Cardiac fibroblast (primary cell): ENCODE data around the gene PTPRU.
"Not testable (repeated sequence)": the region's sequence is repeated elsewhere in the genome, so short reads cannot be mapped to it uniquely, and the experiment has no call there.

ENCODE experiments used
- DNase-seq, 2 donors: peaks; one replicate each; pipeline versions ENCODE4 v3.0.0 to v3.0.0-alpha.2; 2010; ENCODE audit warnings: low read depth in 2 of 2
- H3K4me3 ChIP-seq, 2 donors: replicated peaks in 1 of 2; 1 replicate in 1 of 2; 2 replicates in 1 of 2; pipeline ENCODE4 v1.5.1; 2011; ENCODE audit warnings: low read depth in 2 of 2, low read length in 2 of 2, mild to moderate bottlenecking in 2 of 2, moderate library complexity in 1 of 2
- TF ChIP-seq, protein P1 (sequence below): IDR thresholded peaks from one replicate; pipeline ENCODE4 v1.5.1; 2011; ENCODE audit warnings: low read depth, mild to moderate bottlenecking, low read length, inconsistent platforms

Gene PTPRU

DNA sequence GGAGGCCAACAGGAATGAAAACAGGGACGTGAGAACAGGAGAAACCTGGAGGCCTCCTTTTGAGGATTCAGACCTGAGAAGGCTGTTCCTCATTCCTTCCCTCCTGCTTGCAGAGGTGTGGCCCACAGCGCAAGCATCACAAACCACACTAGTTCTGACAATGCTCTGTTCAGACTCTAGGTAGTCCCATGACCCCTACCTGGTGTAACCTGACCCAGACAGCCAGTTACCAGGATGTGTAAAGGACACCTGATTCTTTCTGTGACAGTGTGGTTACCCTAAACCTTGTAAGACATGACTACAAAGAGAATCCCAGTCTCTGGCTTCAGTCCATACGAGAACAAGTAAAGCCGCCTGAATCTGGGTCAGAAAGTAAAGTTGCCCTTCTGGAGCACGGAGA, 8.8 kb upstream of the PTPRU start:
- TF ChIP-seq, protein P1, sequence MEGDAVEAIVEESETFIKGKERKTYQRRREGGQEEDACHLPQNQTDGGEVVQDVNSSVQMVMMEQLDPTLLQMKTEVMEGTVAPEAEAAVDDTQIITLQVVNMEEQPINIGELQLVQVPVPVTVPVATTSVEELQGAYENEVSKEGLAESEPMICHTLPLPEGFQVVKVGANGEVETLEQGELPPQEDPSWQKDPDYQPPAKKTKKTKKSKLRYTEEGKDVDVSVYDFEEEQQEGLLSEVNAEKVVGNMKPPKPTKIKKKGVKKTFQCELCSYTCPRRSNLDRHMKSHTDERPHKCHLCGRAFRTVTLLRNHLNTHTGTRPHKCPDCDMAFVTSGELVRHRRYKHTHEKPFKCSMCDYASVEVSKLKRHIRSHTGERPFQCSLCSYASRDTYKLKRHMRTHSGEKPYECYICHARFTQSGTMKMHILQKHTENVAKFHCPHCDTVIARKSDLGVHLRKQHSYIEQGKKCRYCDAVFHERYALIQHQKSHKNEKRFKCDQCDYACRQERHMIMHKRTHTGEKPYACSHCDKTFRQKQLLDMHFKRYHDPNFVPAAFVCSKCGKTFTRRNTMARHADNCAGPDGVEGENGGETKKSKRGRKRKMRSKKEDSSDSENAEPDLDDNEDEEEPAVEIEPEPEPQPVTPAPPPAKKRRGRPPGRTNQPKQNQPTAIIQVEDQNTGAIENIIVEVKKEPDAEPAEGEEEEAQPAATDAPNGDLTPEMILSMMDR, result no peak
- no peak for DNase-seq
- H3K4me3 ChIP-seq, result no peak overlapping the region

- TF ChIP-seq, protein P1, result no peak
- no peak for DNase-seq
- H3K4me3 ChIP-seq, result peak overlapping the region; percentile 75 to 78
These were observed 6.1 kb upstream of the PTPRU start for GRCh38 chr1:29230204-29230552.

DNA sequence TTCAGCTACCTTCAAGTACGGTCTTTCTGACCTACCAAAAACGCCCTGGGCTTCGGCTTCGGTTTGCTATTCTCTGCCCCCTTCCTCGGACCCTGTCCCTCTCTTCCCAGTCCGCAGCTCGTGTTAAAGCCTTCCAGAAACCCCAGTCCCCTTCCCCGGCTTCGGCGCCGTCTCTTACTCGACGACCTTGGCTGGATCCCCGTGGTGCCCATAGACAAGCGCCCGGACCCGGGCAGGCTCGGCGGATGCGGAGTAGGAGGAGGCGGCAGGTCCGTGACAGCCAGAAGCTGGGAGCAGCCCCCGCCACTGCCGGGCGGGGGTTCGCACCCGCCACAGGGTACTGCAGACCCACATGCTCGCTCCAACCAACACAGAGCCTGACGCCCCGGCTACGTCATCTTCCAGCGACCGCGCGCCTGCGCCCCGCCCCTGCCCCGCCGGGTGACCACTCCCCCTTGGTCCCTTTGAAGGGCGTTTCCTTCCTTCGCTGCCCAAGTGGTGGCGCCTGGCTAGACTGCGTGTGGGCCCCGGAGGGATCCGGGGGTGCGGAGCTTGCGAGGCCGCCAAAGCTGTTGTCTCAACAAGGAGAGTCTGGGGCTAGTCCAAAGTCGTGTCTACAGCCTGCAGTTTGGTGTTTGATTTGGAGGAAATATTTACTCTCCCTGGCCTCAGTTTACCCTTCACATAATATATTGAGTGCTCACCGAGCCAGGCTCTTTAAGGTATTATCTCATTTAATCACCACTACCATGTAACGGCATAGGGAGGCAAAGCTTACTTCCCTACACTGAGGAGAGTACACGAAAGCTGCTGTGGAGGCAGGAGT, 5.6 kb upstream of the PTPRU start, which contains the start of gene MECR:
Gene MECR, minus strand, starts transcription at position 382 of the 826 bp plus-strand sequence. Its CDS starts 28 bp downstream, at position 354.
- H3K4me3 ChIP-seq, result peak within 1 kb of the TSS; percentile 75 to 78
- DNase-seq, result peak; percentile 93 to 94
- TF ChIP-seq, protein P1, result peak; percentile 29

DNA sequence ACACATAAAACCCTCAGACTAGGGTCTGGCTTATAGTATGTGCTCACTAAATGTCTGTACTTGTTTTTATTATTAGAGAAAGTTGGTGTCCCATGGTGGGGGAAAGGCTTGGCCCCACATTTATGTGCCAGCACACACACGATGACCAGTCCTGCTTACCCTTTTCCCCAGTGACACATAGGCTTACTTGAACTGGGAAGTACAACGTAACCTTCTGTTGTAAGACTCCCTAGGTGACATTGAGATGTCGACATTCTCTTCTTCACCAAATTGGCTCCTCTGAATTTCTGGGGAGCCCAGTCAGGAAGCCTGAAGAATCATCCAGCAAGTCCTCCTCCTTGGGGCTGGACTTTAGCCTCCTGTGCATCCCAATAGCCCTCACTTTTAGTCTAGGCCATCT, 3.9 kb upstream of the PTPRU start:
- no peak overlapping the region for H3K4me3 ChIP-seq
- DNase-seq, result no peak
- TF ChIP-seq, protein P1, result no peak

- TF ChIP-seq, protein P1, result no peak
- no peak overlapping the region for H3K4me3 ChIP-seq
- DNase-seq, result no peak
These were observed 2.6 kb upstream of the PTPRU start for GRCh38 chr1:29233693-29234092.

- DNase-seq, result no peak
- TF ChIP-seq, protein P1, result no peak
- H3K4me3 ChIP-seq, result no peak overlapping the region
These were observed 1.9 kb upstream of the PTPRU start for GRCh38 chr1:29234471-29234870.

DNA sequence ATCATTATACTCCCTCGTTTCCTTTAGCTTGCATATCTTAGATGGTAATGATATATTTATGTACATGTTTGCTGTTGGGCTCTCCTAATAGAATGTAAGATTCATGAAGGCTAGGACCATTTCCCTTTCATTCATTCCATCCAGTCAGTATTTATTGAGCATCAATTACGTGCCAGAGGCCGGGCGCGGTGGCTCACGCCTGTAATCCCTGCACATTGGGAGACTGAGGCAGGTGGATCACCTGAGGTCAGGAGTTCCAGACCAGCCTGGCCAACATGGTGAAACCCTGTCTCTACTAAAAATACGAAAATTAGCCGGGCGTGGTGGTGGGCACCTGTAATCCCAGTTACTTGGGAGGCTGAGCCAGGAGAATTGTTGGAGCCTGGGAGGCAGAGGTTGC, 1.4 kb upstream of the PTPRU start:
- not testable (repeated sequence) for H3K4me3 ChIP-seq, DNase-seq
